ENCODE data around the gene FAM118B. TPM values are rescaled to one million over a fixed set of nuclear protein-coding genes. Genes with fewer than 3 reads are reported as not detected.

The FAM118B gene
- total RNA-seq, 1 experiment from 2014 or later: 40.0 TPM

- no peak overlapping the region for H3K14ac ChIP-seq (ENCODE audit: insufficient read depth, low read length)
- TF ChIP-seq, protein P1, sequence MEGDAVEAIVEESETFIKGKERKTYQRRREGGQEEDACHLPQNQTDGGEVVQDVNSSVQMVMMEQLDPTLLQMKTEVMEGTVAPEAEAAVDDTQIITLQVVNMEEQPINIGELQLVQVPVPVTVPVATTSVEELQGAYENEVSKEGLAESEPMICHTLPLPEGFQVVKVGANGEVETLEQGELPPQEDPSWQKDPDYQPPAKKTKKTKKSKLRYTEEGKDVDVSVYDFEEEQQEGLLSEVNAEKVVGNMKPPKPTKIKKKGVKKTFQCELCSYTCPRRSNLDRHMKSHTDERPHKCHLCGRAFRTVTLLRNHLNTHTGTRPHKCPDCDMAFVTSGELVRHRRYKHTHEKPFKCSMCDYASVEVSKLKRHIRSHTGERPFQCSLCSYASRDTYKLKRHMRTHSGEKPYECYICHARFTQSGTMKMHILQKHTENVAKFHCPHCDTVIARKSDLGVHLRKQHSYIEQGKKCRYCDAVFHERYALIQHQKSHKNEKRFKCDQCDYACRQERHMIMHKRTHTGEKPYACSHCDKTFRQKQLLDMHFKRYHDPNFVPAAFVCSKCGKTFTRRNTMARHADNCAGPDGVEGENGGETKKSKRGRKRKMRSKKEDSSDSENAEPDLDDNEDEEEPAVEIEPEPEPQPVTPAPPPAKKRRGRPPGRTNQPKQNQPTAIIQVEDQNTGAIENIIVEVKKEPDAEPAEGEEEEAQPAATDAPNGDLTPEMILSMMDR (conservative IDR thresholded peaks at IDR 0.05): peak; percentile 90
- Mint-ChIP-seq H3K27me3 (ENCODE audit: low read depth) (no peaks in the 10 kb centered on the region), H3K27ac (no peak overlapping the region), H3K4me3 (no peak overlapping the region), H3K36me3 (ENCODE audit: insufficient read depth in 1 of 3, low read depth in 3 of 3) (peaks cover 20 to 42% (median 37%) of the 10 kb centered on the region in 3 experiments; a peak in 6 of 7 replicates), H3K4me1 (peaks cover 0 to 2% of the 10 kb centered on the region in 2 experiments; a peak in 2 of 4 replicates), H3K9me3 (no peaks in the 10 kb centered on the region)
- H3K56ac ChIP-seq (ENCODE audit: insufficient read length, low read depth, low read length): no peak overlapping the region
- WGBS (ENCODE audit: extremely low coverage, insufficient read length, low lambda C conversion rate): no CpG with 5 or more reads among the region's 12 CpGs
- peak; percentile 80 for DNase-seq
- H4K91ac ChIP-seq (ENCODE audit: insufficient read length, low read depth, low read length): no peak overlapping the region
- H4K8ac ChIP-seq (replicated peaks; ENCODE audit: insufficient read length, low read depth, low read length): no peak overlapping the region
- H3K9ac ChIP-seq (ENCODE audit: extremely low read depth, insufficient read length, low read length): no peak overlapping the region
- no peak overlapping the region for H3K23ac ChIP-seq (ENCODE audit: insufficient read length, low read depth, low read length)
- no peak overlapping the region for H2BK12ac ChIP-seq (ENCODE audit: insufficient read length, low read depth, low read length)
- H2AFZ ChIP-seq (ENCODE audit: low read length): no peak overlapping the region
- H2BK15ac ChIP-seq (ENCODE audit: low read depth, low read length): no peak overlapping the region
- no peaks in the 10 kb centered on the region for H3K79me1 ChIP-seq (ENCODE audit: insufficient read depth, low read depth, low read length, poor library complexity, severe bottlenecking)
- no peaks in the 10 kb centered on the region for H3K27me3 ChIP-seq (ENCODE audit: insufficient read depth, low read length)
- no peak overlapping the region for H3K4me2 ChIP-seq (ENCODE audit: insufficient read depth, insufficient read length, low read length)
- H3K79me2 ChIP-seq (ENCODE audit: insufficient read depth, low read length): no peaks in the 10 kb centered on the region
- no peak overlapping the region for H2BK5ac ChIP-seq (ENCODE audit: insufficient read length, low read length)
- no peak overlapping the region for H2AK5ac ChIP-seq (ENCODE audit: insufficient read length, low read length)
- no peak overlapping the region for H2BK20ac ChIP-seq (ENCODE audit: low read depth, low read length, poor library complexity, severe bottlenecking)
- no peaks in the 10 kb centered on the region for H3K9me3 ChIP-seq (ENCODE audit: control insufficient read depth, low read depth, low read length)
- H2BK120ac ChIP-seq (ENCODE audit: low read depth, low read length, poor library complexity, severe bottlenecking): no peak overlapping the region
- no peak overlapping the region for H4K5ac ChIP-seq (ENCODE audit: insufficient read length, low read depth, low read length)
- H3K27ac ChIP-seq (ENCODE audit: insufficient read length, low read depth, low read length): no peak overlapping the region
- H3T11ph ChIP-seq (ENCODE audit: low read length): no peak overlapping the region
- no peak overlapping the region for H3K4ac ChIP-seq (ENCODE audit: low read depth, low read length)
- H3K4me1 ChIP-seq (ENCODE audit: insufficient read depth, low read length): no peaks in the 10 kb centered on the region
- H4K20me1 ChIP-seq (ENCODE audit: control insufficient read depth, insufficient read depth, insufficient read length): no peaks in the 10 kb centered on the region
- no peak overlapping the region for H3K18ac ChIP-seq (ENCODE audit: insufficient read length, low read depth, low read length)
- H3K23me2 ChIP-seq (ENCODE audit: insufficient read length, low read depth, low read length, poor library complexity, severe bottlenecking): no peaks in the 10 kb centered on the region
These were observed 98.8 kb downstream of the FAM118B start for GRCh38 chr11:126310200-126310991.
